ENCODE data around the gene FUT1. TPM values are rescaled to one million over a fixed set of nuclear protein-coding genes. Genes with fewer than 3 reads are reported as not detected.

The FUT1 gene
- total and polyA plus RNA-seq, 4 donors = 0.48 to 6.8 (median 1.0) TPM

DNA sequence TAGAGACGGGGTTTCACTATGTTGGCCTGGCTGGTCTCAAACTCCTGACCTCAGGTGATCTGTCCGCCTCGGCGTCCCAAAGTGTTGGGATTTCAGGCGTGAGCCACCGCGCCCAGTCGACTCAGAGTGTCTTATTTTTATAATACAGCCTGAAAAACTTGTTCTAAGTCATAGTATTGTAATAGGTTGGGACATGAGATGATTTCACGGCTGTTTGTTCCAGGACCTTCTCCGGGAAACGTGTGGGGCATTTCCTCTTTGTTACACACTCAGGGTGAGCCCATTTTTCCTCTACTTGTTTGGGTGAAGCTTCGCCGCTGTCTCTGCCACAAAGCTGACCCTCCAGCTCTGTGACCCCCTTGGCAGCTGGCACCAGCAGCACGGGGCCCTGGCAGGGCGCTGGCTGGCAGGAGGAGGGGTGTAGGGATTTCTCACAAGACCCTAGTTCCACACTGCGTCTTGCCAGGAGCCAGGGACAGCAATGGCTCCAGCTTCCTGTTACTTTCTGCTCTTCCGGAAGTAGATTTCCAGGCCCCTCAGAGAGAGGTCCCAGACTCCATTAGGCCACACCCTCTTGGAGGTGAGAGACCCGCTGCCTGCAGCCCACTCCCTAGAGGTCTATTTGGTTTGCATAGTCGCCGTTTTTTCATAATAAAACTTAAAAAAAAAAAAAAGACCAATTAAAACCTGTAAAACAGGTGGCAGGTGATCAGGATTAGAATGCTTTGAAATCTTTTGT lies 18.5 kb upstream of the FUT1 start:
- 72% methylated on average over 20 of the region's 20 CpGs for WGBS
- Histone ChIP-seq H3K4me1 (ENCODE audit: control insufficient read depth in 4 of 4, insufficient read depth in 4 of 4, low read length in 3 of 4) (peaks cover 5 to 35% (median 9%) of the 10 kb centered on the region in 4 donors), H3K27ac (ENCODE audit: low read depth in 1 of 2, low read length in 2 of 2) (peak overlapping the region; percentile 92 to 99)

GRCh38 chr19:48770266-48770665 lies 17.8 kb upstream of the FUT1 start:
- no peaks in the 10 kb centered on the region for H3K9me3 ChIP-seq (ENCODE audit: control insufficient read depth in 4 of 4, low read length in 3 of 4)
- WGBS = 53% methylated on average over 7 of the region's 7 CpGs
- peaks cover 5 to 35% (median 9%) of the 10 kb centered on the region in 4 donors for H3K4me1 ChIP-seq (ENCODE audit: control insufficient read depth in 4 of 4, insufficient read depth in 4 of 4, low read length in 3 of 4)
- H3K4me3 ChIP-seq (ENCODE audit: low read depth in 1 of 3, low read length in 3 of 3) = no peak overlapping the region
- H3K36me3 ChIP-seq (ENCODE audit: control insufficient read depth in 4 of 4, insufficient read depth in 3 of 4, low read depth in 1 of 4, low read length in 3 of 4) = no peaks in the 10 kb centered on the region
- no peak for DNase-seq (ENCODE audit: low spot score)
- H3K9ac ChIP-seq (ENCODE audit: low read depth in 1 of 2, low read length in 2 of 2) = peak overlapping the region in 1 of 2 donors; percentile 75
- H3K27me3 ChIP-seq (ENCODE audit: control insufficient read depth in 4 of 4, insufficient read depth in 4 of 4, low read length in 3 of 4) = no peaks in the 10 kb centered on the region
- H3K27ac ChIP-seq (ENCODE audit: low read depth in 1 of 2, low read length in 2 of 2) = peak overlapping the region; percentile 92 to 99
- TF ChIP-seq RAD21 (IDR thresholded peaks at IDR 0.05) (no peak), GABPA (IDR thresholded peaks at IDR 0.05 in 1 of 2, conservative IDR thresholded peaks at IDR 0.05 in 1 of 2) (no peak), NR2F2 (IDR thresholded peaks at IDR 0.05) (no peak), FOXA1 (IDR thresholded peaks at IDR 0.05) (no peak), EGR1 (IDR thresholded peaks at IDR 0.05; ENCODE audit: low read depth in 2 of 2) (no peak), HNF4G (IDR thresholded peaks at IDR 0.05) (no peak), JUND (IDR thresholded peaks at IDR 0.05) (no peak), ATF3 (IDR thresholded peaks at IDR 0.05) (no peak), ZBTB33 (IDR thresholded peaks at IDR 0.05) (no peak), CTCF (IDR thresholded peaks at IDR 0.05; ENCODE audit: low read depth, low read length, missing input control) (no peak), YY1 (IDR thresholded peaks at IDR 0.05) (no peak), FOXA2 (IDR thresholded peaks at IDR 0.05) (no peak), HNF4A (conservative IDR thresholded peaks at IDR 0.05) (no peak), SP1 (IDR thresholded peaks at IDR 0.05) (no peak)
- TF ChIP-seq, protein P1, sequence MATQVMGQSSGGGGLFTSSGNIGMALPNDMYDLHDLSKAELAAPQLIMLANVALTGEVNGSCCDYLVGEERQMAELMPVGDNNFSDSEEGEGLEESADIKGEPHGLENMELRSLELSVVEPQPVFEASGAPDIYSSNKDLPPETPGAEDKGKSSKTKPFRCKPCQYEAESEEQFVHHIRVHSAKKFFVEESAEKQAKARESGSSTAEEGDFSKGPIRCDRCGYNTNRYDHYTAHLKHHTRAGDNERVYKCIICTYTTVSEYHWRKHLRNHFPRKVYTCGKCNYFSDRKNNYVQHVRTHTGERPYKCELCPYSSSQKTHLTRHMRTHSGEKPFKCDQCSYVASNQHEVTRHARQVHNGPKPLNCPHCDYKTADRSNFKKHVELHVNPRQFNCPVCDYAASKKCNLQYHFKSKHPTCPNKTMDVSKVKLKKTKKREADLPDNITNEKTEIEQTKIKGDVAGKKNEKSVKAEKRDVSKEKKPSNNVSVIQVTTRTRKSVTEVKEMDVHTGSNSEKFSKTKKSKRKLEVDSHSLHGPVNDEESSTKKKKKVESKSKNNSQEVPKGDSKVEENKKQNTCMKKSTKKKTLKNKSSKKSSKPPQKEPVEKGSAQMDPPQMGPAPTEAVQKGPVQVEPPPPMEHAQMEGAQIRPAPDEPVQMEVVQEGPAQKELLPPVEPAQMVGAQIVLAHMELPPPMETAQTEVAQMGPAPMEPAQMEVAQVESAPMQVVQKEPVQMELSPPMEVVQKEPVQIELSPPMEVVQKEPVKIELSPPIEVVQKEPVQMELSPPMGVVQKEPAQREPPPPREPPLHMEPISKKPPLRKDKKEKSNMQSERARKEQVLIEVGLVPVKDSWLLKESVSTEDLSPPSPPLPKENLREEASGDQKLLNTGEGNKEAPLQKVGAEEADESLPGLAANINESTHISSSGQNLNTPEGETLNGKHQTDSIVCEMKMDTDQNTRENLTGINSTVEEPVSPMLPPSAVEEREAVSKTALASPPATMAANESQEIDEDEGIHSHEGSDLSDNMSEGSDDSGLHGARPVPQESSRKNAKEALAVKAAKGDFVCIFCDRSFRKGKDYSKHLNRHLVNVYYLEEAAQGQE (IDR thresholded peaks at IDR 0.05) = no peak

More for the DNA sequence above, 18.5 kb upstream of the FUT1 start:
- Histone ChIP-seq H3K9ac (ENCODE audit: low read depth in 1 of 2, low read length in 2 of 2) (peak overlapping the region in 1 of 2 donors; percentile 19), H3K27me3 (ENCODE audit: control insufficient read depth in 4 of 4, insufficient read depth in 4 of 4, low read length in 3 of 4) (no peaks in the 10 kb centered on the region), H3K36me3 (ENCODE audit: control insufficient read depth in 4 of 4, insufficient read depth in 3 of 4, low read depth in 1 of 4, low read length in 3 of 4) (no peaks in the 10 kb centered on the region), H3K4me3 (ENCODE audit: low read depth in 1 of 3, low read length in 3 of 3) (no peak overlapping the region), H3K9me3 (ENCODE audit: control insufficient read depth in 4 of 4, low read length in 3 of 4) (no peaks in the 10 kb centered on the region)
- no peak for DNase-seq (ENCODE audit: low spot score)
- TF ChIP-seq, protein P1 (IDR thresholded peaks at IDR 0.05) = no peak
- TF ChIP-seq NR2F2 (IDR thresholded peaks at IDR 0.05) (no peak), RAD21 (IDR thresholded peaks at IDR 0.05) (no peak), YY1 (IDR thresholded peaks at IDR 0.05) (no peak), RXRA (IDR thresholded peaks at IDR 0.05) (no peak), GABPA (IDR thresholded peaks at IDR 0.05 in 1 of 2, conservative IDR thresholded peaks at IDR 0.05 in 1 of 2) (no peak), TAF1 (conservative IDR thresholded peaks at IDR 0.05) (no peak), SP1 (IDR thresholded peaks at IDR 0.05) (no peak), ATF3 (IDR thresholded peaks at IDR 0.05) (no peak), EGR1 (IDR thresholded peaks at IDR 0.05; ENCODE audit: low read depth in 2 of 2) (no peak)

Data from liver (tissue), 9 donors.